Measurements from ENCODE around the gene TMED10.
A peak's percentile ranks its signal among the peaks of the same experiment; 100 is the strongest.
"Not testable (repeated sequence)": the region's sequence is repeated elsewhere in the genome, so short reads cannot be mapped to it uniquely, and the experiment has no call there.

Gene TMED10

DNA sequence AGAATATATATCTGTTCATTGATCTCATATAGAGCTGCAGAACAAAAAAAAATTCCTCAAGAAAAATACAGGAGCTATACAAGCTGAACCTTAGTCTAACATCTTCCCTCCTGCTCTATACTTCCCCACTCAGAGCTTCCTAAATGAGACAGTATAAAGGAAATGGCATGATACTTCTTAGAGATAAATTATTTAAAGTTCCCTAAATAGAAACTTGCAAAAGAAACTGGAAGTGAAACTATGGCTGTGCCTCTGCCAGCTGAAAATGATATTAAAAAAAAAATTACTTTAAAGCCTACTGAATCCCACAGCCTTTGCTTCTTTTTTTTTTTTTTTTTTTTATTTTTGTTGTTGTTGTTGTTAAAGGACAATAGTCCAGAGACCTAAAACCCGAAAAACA lies 37.9 kb downstream of the TMED10 start:
- no peak overlapping the region for H3K4me3 ChIP-seq (ENCODE audit: low read depth, low read length)
- no peak for DNase-seq (ENCODE audit: low read depth)

GRCh38 chr14:75134644-75135043 lies 41.8 kb downstream of the TMED10 start:
- no peak for DNase-seq (ENCODE audit: low read depth)
- no peak overlapping the region for H3K4me3 ChIP-seq (ENCODE audit: low read depth, low read length)

- DNase-seq (ENCODE audit: low read depth) = no peak
- no peak overlapping the region for H3K4me3 ChIP-seq (ENCODE audit: low read depth, low read length)
Observed at GRCh38 chr14:75133597-75133996, 42.8 kb downstream of the TMED10 start.

GRCh38 chr14:75132382-75133086 lies 43.9 kb downstream of the TMED10 start:
- peak; percentile 24 for DNase-seq (ENCODE audit: low read depth)
- H3K4me3 ChIP-seq (ENCODE audit: low read depth, low read length) = no peak overlapping the region

DNA sequence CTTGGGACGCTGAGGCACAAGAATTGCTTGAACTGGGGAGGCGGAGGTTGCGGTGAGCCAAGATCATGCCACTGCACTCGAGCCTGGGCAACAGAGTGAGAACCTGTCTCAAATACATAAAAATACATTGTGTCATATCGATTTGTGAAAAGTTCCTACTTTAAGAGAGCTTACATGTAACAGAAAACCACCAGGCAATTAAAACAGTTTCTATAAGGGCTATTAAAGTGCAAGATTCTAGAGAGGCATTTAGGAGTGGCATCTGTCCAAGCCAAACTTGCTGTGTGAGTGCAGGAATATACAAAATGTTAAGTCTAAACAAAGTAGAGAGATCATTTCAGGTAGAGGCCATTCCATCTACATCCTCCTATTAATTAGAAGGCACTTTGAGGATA lies 47.8 kb downstream of the TMED10 start:
- H3K4me3 ChIP-seq (ENCODE audit: low read depth, low read length) = no peak overlapping the region

GRCh38 chr14:75127903-75128595 lies 48.4 kb downstream of the TMED10 start:
- H3K4me3 ChIP-seq (ENCODE audit: low read depth, low read length) = peak overlapping the region; percentile 73
- DNase-seq (ENCODE audit: low read depth) = no peak

More for the DNA sequence above, 47.8 kb downstream of the TMED10 start:
- DNase-seq (ENCODE audit: low read depth) = no peak

- H3K4me3 ChIP-seq (ENCODE audit: low read depth, low read length) = peak overlapping the region; percentile 73
- DNase-seq (ENCODE audit: low read depth) = not testable (repeated sequence)
Observed at GRCh38 chr14:75127474-75127820, 49.0 kb downstream of the TMED10 start.

DNA sequence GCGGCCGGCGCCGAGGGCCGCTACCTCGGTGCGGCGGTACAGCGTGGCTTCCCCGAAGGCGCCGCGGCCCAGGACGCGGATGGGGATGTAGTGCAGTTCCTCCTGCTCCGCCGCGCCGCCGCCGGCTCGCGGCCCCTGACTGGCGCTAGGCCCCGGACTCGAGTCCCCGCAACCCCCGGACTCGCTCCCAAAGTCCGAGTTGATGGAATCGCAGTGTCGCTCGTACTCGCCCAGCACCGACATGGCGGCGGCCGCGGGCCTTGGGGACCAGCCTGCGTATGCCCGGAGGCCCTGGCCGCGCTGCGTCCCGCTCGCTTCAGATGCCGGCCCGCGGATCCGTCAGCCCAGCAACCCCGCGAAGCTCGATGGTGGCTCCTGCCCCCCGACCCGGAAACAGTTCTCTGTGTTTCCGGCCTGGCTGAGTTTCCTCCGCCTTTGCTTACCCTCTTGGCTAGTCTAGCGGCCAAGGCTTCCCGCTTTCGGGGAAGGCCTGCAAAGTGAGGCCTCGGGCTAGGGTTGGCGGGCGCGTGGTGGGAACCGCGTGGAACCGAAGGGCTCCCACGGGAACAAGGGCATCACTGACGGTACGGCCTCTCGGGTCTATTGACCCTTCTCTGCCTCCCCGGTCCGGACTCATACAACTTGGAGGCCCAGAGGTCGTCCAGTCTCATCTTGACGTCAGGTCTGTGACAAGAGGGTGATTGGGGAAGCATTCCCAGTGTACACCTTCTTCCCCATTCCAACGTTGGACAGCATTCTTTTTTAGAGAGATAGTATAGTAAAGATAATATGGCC lies 49.5 kb downstream of the TMED10 start, which contains the start of gene NEK9:
Gene NEK9 (minus strand): TSS at position 370 of the 795 bp plus-strand sequence. CDS start 127 bp downstream, at position 243.
- peak within 1 kb of the TSS; percentile 73 for H3K4me3 ChIP-seq (ENCODE audit: low read depth, low read length)
- DNase-seq (ENCODE audit: low read depth) = peak; percentile 40

DNA sequence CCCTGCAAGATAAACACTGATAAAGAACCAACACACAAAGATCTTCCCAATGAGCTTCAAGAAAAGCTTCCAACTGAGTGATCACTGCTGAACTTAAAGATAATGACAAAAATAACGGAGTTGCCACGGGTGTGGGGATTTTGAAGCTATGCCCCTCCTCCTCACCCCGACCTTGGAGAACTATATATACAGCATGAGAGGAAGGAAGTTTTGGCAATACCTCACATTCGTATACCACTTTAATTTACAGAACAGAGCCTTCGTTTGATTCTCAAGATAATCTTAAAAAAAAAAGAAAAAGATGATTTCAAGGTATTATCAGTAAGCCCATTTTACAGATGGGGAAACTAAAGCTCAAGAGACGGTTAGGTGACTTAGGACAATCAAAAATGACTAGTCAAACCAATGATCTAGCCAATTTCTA lies 50.3 kb downstream of the TMED10 start:
- no peak for DNase-seq (ENCODE audit: low read depth)

GRCh38 chr14:75125617-75126016 lies 50.8 kb downstream of the TMED10 start:
- peak; percentile 36 for DNase-seq (ENCODE audit: low read depth)
- H3K4me3 ChIP-seq (ENCODE audit: low read depth, low read length) = peak overlapping the region; percentile 73

More for the DNA sequence above, 50.3 kb downstream of the TMED10 start:
- H3K4me3 ChIP-seq (ENCODE audit: low read depth, low read length) = peak overlapping the region; percentile 73

DNA sequence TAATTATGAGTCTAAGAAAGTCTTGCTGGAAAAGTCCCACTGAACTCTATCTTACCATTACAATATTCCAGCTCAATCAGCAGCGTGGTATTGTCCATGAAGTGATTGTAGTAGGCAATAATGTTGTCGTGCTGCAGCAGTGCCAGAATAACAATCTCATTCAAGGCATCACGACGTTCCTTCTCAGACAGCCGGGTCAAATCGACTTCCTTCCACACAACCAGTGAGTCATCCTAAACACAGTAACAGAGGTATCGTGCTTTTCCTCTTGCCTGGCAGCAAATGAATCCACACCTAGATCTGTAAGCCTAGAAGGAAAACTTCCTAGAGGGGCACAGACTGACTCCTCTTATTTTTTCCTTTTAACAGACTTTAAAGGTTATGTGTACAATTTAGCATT lies 52.4 kb downstream of the TMED10 start:
- H3K4me3 ChIP-seq (ENCODE audit: low read depth, low read length) = no peak overlapping the region
- DNase-seq (ENCODE audit: low read depth) = peak; percentile 25

- no peak overlapping the region for H3K4me3 ChIP-seq (ENCODE audit: low read depth, low read length)
- DNase-seq (ENCODE audit: low read depth) = no peak
Observed at GRCh38 chr14:75121552-75121951, 54.9 kb downstream of the TMED10 start.

- no peak for DNase-seq (ENCODE audit: low read depth)
- no peak overlapping the region for H3K4me3 ChIP-seq (ENCODE audit: low read depth, low read length)
Observed at GRCh38 chr14:75120541-75121291, 55.7 kb downstream of the TMED10 start.

DNA sequence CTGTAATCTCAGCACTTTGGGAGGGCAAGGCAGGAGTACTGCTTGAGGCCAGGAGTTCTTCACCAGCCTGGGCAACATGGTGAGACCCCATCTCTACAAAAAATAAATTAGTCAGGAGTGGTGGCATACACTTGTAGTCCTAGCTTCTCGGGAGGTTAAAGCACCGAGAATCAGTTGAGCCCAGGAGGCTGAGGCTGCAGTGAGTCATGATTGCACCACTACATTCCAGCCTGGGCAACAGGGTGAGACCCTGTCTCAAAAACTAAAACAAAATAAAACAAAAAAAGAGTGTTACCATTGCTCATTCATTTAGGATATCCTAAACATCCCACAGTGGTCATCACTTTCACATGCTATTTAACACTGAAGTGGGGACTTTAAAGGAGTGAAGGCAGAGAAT lies 57.4 kb downstream of the TMED10 start:
- H3K4me3 ChIP-seq (ENCODE audit: low read depth, low read length) = no peak overlapping the region
- DNase-seq (ENCODE audit: low read depth) = no peak

GRCh38 chr14:75113932-75114539 lies 62.4 kb downstream of the TMED10 start:
- no peak for DNase-seq (ENCODE audit: low read depth)
- H3K4me3 ChIP-seq (ENCODE audit: low read depth, low read length) = no peak overlapping the region

DNA sequence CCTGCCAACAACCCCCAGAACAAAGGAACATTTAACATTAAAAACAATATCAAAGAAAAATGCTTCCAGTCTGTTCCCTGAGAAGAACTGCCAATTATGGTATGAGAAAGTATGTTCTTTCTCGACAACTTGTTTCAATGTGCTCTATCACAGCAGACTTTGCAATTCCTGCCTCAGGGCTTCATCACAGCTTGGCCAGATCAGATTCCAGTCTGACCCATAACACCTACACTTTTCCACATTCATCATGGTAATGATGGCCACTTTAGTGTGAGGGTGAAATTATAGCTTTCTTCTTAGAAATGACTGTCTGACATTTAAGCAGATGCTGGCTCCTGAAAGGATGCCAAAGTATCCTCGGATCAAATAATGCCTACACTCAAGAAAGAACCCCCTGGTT lies 66.5 kb downstream of the TMED10 start:
- no peak overlapping the region for H3K4me3 ChIP-seq (ENCODE audit: low read depth, low read length)
- no peak for DNase-seq (ENCODE audit: low read depth)

- no peak overlapping the region for H3K4me3 ChIP-seq (ENCODE audit: low read depth, low read length)
- no peak for DNase-seq (ENCODE audit: low read depth)
Observed at GRCh38 chr14:75107186-75107585, 69.2 kb downstream of the TMED10 start.

- DNase-seq (ENCODE audit: low read depth) = no peak
- H3K4me3 ChIP-seq (ENCODE audit: low read depth, low read length) = no peak overlapping the region
Observed at GRCh38 chr14:75101491-75101890, 74.9 kb downstream of the TMED10 start.

GRCh38 chr14:75098682-75099081 lies 77.7 kb downstream of the TMED10 start:
- no peak for DNase-seq (ENCODE audit: low read depth)
- H3K4me3 ChIP-seq (ENCODE audit: low read depth, low read length) = no peak overlapping the region

Data from skeletal muscle cell (primary cell).